NK-92 (cell line): ENCODE data around the gene ERBB4.

Source experiments
- DNase-seq: peaks from one replicate; lab custom pipeline; 2025; ENCODE audit not compliant: unreplicated experiment; lab: John Stamatoyannopoulos, UW

The ERBB4 gene

DNA sequence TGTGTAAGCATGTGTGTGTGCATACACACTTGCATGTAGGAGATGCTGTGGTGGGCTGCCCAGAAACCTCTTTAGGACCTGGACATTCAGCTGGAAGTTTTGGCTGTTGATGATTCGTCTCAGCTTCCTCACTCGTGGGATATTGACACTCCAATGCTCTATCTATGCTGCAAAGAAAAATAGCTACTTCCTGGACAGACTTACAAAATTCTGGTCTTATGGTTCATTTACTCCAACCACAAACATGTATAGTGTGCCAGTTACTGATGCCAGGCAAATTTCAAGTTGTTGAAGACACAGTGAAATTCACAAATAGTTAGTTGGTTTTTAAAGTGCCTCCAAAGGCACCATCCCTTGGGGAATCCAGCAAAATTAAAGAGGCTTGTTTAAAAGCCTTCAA is 1099.6 kb downstream of the ERBB4 start:
- no peak for DNase-seq

DNA sequence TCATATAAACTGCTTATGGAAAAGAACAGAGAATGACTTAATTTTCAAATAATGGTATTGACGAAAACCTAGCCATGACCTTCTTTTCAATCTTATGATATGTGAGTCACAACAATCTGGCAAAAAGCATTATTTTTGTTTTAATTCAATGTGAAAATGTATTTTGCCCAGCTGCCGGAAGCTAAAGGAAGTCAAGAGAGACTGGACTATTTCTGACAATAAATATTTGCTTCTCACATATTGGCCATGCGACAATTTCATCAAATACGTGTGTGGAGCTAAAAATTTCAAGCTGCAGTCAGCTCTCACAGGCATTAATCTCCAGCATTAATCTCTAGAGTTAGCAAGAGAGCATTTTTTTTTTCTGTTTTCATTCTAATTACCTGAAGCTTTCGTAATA is 1101.2 kb downstream of the ERBB4 start:
- no peak for DNase-seq

DNA sequence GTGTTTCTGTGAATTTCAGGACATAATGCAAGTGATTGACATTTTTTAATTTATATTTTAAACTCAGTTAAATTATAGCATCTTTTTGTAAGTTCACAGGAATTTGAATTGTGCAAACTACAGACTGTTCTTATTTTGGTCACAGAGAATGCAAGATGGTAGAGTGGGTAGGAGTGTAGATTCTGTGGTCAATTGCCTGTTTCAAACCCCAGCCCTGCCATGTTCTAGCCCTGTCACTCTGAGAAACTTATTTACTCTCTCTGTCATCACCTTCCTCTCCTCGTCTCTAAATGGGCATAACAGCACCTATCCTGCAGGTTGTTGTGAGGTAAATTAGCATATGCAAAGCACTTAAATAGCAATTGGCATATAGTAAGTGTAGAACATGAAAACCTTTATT is 1102.4 kb downstream of the ERBB4 start:
- no peak for DNase-seq

DNA sequence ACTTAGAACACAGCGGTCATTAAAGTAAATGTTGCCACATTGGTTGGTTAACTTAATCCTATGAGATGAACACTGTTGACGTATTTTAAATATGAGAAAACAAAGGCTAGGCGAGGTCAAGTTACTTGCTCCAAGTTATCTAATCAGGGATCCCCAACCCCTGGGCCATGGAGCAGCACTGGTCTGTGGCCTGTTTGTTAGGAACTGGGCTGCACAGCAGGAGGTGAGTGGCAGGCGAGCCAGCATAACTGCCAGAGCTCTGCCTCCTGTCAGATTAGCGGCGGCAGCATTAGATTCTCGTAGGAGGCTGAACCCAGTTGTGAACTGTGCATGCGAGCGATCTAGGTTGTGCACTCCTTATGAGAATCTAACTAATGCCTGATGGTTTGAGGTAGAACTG is 1103.3 kb downstream of the ERBB4 start:
- no peak for DNase-seq

DNA sequence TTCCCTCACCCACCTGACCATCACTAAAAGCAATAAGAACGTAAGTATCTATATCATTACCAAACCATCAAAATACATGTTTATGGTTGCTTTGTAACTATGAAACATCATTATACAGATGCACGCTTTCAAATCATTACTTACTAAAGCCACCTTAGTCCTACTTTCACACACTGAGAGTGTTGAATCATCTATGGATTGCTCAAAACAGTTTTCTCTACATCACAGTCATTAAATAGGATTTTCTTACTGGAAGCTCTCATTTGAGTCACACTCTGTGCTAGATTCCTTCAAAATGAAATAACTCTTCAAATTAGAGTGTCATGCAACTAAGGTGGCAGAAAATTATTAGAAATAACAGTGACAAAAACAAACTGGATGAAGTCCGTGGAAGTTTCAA is 1103.8 kb downstream of the ERBB4 start:
- DNase-seq = no peak

DNA sequence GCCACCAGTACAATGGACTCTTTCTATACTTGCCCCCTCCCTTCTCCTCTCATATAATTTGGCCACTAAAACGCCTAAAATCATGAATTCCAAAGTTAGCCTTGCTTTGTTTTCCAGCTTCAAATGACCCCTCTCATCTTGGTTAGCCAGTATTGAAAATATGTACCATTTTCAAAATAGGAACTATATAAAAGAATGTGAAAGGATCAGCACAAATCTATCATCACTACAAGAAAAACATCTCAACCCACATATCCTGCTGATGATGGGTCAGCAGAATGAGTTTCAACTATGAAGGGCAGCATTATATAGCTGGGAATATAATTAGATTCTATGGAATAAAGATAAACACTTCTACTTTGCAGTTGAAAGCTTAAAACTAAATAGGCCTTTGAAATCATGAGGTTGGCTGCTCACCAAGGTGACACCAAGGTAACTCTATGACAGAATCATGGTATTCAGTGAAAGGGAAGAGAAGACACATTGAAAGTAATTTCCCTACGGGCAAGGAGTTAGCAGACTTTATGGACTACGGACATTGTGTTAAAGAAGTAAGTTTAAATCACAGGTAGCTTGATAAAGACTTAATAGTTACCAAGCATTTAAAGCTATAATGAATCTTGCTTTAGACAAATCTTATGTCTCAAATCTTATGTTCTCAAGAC is 1109.2 kb downstream of the ERBB4 start:
- DNase-seq = no peak

DNA sequence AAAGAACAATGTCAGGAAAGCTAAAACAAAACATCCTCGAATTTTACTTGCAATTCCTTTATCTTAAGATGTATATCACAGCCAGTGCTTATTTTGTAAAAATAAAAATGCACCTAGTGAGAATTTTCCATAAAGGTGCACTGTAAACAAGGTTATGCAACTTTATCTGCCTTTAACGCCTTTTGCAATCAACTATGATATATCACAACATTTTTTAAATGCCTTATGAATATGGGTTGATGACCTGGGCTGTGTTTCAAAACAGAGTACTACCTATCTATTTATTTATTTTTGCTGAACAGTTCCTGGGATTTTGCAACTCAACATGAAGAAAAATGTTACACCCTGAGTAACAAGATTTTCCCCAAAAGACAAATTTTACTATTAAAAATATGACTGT is 1112.4 kb downstream of the ERBB4 start:
- no peak for DNase-seq

DNA sequence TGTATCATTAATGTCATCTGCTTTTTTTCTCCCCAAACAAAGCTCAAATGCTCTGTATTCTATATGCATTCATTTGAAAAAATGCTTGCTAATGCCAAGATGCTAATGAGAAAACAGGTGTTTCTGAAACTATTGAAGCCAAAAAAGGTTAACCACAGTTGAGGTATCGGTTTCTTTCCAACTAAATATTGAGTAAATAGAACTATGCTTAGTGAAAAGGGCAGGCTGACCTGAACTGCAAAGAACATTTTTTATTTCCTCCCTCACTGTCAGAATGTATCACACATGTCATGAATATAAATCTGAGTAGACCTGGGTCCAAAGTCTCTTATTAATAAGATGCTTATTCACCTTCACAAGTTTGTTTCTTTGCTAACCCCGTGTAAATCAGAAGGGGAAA is 1115.6 kb downstream of the ERBB4 start:
- no peak for DNase-seq

DNA sequence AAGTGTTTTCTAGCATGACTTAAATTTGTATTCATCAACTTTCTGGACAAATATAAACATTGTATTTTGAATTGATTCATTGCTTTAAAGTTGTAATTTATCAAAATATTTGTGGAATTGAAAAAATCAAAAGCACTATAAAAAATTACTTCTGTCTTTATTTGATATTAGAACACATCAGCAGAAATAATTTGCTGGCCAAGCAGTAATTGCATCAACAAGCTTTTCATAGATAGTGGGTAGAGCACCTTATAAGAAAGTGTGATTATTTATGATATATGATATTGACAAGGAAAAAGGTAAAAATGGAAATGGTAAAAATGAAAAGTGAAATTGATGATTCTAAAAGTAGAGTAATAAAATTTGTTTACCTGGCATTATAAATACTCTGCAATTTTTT is 1121.1 kb downstream of the ERBB4 start:
- DNase-seq = no peak

DNA sequence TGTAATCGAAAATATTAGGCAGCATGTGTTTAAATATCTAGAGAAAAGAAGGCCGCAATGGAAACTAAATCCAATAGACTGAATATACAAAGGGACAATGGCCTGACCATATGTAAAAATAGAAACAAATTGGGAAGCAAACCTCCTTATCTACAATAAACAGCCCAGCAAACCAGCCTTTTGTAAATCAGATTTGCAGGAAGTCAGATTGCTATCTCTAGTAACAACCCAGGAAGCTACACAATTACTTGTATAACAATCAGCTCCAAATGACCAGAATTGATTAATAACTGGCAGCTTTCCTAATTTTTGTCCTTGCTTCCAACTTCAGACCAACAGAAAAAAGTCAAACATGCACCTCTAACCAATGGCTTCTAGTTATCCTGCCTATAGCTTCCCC is 1122.2 kb downstream of the ERBB4 start:
- DNase-seq = no peak

DNA sequence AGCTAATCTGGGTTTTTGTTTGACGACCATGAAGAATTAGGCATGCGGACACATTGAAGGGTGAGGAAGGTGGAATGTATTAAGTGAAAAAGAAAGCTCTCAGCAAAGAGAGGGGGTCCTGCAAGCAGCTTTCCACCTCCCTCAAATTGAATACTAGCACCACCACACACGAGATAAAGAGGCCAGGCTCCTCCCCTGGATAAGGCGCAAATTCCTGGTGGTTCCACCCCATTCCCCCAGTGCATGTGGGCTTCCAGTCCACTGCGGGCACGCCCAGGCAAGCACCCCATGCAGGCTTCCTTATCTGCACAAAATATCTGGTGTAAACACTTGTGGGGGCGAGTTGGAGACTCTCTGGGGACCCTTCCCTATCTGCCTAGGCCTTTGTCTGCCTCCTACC is 1124.9 kb downstream of the ERBB4 start:
- DNase-seq = no peak

DNA sequence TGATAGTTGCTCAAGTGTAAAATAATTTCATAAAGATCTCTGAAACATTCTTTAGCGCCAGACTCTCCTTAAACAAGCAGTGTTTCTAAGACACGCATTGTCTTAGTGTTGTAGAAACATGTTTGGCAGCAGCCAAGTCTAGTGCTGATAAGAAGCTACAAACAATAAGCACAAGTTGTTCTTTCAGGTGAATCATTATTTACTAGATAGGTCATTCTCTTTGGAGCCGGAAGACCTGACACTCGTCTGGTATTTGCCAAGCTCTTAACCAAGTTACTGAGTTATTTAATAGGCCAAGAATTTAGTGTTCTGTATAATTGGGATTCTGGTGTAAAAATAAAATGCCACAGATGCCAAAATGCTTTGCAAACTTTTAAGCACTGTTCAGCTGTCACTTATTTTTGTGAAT is 1130.1 kb downstream of the ERBB4 start:
- no peak for DNase-seq

DNA sequence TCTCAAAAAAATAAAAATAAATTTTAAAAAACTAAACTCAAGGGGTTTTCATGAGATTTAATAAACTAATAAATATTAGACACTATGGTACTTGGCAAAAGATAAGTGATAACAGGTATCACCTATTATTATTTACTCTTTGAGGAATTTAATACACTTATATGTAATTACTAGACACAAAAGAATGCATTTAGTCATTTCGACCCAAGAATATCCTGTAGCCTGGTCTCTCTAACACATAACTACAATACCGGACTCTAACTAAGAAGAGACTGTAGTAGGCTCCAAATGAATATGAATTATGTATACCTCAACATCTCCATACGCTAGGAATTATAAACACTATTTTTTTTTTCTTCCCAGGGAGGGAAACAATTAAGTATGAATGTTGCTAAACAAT is 1131.5 kb downstream of the ERBB4 start:
- DNase-seq = no peak

DNA sequence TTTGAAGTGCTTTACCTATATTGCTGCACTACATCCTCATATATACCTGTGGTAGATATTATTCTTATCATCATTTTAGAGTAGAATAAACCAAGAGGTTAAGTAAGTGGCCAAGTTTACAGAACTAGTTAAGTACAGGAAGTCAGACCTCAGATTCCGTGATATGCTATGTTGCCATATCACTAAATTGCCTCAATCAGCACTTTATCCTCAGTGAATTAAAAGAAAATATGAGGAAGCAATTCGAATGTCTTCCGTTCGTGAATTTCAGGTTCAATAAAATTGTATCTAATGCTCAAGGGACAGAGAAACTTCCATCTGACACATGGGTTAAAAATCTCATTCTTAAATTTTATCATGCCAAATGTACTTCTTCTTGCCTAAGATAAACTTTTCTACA is 1133.6 kb downstream of the ERBB4 start:
- DNase-seq = no peak

DNA sequence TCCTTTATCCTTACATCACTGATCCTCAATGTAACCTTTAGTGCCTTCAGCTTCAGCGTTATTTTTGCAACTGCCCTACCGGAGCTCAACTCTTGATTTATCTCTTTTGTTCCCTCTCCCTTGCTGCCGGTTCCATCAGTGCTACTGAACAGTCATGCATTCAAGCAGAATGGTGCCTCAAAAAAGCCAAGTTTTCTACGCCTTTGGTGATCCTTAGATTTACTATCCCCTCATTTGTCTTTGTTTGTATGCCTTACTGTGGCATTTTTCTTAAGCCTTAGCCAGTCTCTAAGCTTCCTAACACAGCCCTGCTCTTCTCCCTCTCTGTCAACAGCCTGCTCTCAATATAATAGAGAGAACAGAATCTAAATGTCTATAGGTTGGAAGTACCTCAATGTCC is 1134.5 kb downstream of the ERBB4 start:
- no peak for DNase-seq

DNA sequence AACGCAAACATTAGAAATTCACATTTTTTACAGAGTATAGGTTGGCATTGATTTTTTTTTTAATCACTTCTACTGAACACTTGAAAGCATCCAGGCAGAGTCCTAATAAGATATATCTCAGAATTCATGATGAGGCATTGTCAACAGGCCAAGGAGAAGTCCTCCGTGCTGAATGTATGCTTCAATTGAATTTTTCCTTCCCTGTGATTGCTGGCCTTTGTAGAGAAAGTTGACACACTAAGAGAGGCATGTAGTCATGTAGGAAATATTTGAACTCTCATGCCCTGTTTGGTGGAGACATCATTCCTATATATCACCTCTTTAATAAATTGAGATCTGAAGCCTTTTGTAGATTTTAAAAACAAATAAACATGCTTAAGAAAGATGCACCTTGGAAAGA is 1137.3 kb downstream of the ERBB4 start:
- no peak for DNase-seq

DNA sequence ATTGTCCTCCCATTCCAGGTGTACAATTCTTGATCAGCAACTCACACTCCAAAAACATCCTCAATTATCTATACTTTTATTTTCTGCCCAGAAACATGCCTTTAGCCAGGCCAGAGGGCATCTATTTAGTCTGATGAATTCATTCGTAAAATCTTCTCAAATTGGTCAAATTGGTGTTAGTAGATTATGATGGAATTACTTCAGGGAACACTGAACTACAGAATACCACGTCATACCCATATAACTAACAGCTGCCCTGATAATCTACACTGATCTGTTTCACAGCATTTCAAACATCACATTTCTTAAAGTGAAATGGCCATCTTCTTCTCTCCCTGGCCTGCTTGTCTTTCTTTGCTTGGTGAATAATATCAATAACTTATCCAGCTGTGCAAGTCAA is 1140.8 kb downstream of the ERBB4 start:
- no peak for DNase-seq

DNA sequence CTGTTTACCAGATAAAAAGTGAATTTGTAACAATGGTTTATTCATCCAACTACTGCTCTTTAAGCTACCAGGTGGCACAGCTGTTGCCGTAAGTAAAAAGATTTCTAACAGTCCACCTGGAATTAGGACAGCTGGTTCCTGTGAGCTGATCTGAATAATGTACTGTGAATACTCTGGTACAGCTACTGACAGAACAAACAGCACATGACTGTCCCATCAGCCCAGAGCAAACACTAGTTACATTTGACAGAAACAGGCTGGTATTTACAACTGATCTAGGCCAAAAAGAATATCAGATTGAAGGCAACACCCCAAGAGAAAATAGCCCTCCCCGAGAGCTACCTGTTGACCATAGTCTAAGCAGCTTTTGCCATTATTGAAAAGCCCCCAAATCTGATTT is 1141.8 kb downstream of the ERBB4 start:
- no peak for DNase-seq

DNA sequence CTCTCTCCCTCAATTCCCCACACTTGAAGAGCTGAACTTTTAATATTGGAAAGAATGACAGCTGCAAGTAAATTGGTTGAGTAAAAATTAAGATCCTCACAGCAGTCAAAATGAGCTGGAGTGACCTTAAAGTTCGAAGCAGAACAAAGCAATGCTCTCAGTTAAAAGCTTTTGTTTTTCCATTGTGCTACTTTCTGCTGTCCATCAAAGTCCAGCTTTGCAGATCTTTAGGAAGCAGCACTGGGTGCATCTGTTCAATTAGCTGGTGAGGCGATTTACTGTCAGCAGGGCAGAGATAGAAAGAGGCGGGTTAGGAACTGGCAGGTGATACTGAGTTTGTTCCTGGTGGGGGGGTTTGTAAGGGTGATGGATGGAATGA is 1147.4 kb downstream of the ERBB4 start:
- no peak for DNase-seq

DNA sequence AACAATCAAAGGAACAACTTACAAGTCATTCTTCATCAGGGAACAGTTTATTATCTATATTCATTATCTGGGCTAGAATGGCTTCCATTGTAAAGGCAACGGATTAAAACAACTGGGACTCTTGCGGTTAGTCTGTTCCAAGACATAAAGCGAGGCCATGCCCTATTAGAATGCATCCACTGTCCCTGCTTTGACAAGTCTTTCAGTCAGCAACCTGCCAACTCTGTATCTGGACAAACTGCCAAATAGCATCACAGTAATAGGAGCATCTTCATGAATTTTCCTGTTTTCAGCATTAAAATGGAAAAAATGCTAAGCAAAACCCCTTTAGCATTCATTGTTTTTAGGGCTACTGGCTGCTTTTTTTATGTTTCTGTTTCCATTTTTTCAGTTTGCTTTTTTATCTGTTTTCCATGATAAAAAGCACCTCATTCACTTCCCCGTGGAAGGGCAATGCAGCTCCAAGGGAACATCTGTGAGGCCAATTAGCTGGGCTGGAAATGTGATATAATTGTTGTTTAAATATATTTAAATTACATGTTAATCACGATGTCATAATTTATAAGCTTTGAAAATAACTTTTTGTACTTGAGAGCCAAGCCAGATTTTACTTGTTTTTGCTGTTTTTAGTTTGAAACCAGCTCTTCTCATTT is 1147.9 kb downstream of the ERBB4 start:
- no peak for DNase-seq

DNA sequence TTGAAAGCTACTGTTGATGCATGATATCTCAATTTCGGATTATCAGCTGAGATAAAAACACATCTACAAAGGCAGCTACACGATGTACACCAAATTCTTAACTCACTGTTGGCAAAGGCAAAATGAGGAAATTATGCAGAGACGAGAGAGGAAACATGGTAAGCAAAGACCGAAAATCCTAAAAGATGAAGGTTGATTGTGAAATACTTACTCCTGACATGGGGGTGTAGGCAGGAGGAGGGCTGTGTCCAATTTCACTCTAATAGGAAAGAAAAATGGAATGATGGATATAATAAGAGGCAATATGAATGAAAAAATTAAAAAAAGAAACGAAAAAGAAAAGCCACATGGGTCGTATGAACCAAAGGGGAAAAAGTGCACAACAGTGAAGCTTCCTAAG is 1150.9 kb downstream of the ERBB4 start:
- no peak for DNase-seq

DNA sequence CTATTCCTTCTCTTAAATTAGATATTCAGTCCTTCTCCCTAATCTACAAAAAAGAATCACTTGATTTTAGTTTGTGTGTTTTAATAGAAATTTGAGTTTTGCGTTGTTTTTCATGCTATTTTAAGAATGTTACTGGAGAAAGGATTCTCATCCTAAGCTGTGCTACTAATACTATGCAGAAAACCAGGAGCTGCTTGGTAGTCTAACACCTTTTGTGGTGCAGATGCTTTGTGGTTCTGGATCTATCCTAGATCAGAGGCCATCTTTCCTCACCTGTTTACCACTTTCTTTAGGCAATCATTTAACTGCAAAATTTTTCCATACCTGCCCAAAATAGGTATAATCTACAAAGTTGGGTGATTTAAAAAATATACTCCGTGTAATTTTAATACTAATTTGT is 1158.6 kb downstream of the ERBB4 start:
- DNase-seq = no peak

DNA sequence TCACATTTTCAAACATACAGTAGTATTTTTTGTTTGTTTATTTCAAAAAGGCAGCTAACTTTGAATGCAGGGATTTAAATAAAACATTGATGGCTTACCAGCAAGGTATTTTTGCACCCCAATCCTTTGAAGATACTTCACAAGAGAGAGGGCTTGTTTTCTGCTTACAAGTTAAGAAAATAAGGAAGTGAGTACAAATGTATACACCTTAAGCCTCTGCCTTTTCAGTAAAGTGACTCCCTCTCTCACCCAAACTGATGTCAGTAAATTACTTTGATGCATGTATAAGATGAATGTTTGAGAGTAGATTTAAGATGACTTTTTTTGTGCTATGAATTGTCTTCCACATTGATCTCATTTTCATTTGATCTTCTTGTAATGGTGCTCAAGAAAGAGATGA is 1162.2 kb downstream of the ERBB4 start:
- no peak for DNase-seq
